ENCODE measurements around the gene MAD1L1. TPM values are rescaled to one million over a fixed set of nuclear protein-coding genes. Genes with fewer than 3 reads are reported as not detected.

Gene MAD1L1
- total and polyA plus RNA-seq, 8 donors: 12.8 to 469 (median 27.3) TPM

DNA sequence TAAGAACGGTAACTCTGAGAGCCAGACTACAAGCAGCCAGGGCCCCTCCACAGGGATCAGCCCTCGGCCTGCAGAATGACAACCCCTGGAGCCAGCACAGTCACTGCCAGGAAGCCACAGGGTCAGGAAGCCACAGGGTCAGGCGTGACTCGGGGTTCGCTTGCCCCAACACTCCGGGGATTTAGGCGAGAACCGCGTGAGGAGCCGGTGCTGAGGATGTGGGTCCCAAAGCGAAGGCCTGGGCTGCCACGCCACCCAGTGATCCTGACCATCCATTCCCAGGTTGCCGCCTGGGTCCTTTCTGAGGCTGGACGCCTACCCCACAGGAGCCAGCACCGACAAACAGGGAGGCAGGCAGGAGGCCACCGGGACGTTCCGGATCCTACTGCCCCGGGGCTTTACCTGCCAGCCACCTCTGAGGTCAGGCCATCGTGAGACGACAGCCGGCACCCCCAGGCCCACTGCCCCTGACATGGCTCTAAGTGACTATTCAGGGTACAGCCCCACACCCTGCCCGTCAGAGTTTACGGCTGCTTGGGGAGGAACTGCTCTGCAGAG lies 334.0 kb downstream of the MAD1L1 start:
- H3K36me3 ChIP-seq: peaks cover 0 to 47% (median 34%) of the 10 kb centered on the region in 4 donors
- no peak for DNase-seq
- 83 to 90% (median 88%) methylated on average over 12 to 24 of the region's 24 CpGs for WGBS, 5 donors
- H3K4me1 ChIP-seq: peaks cover 0 to 7% (median 0%) of the 10 kb centered on the region in 4 donors
- no peaks in the 10 kb centered on the region for H3K9me3 ChIP-seq
- intact Hi-C loops (cut with DNase I; ENCODE audit: low total_unique reads): no loop called here
- TF ChIP-seq, protein P1, sequence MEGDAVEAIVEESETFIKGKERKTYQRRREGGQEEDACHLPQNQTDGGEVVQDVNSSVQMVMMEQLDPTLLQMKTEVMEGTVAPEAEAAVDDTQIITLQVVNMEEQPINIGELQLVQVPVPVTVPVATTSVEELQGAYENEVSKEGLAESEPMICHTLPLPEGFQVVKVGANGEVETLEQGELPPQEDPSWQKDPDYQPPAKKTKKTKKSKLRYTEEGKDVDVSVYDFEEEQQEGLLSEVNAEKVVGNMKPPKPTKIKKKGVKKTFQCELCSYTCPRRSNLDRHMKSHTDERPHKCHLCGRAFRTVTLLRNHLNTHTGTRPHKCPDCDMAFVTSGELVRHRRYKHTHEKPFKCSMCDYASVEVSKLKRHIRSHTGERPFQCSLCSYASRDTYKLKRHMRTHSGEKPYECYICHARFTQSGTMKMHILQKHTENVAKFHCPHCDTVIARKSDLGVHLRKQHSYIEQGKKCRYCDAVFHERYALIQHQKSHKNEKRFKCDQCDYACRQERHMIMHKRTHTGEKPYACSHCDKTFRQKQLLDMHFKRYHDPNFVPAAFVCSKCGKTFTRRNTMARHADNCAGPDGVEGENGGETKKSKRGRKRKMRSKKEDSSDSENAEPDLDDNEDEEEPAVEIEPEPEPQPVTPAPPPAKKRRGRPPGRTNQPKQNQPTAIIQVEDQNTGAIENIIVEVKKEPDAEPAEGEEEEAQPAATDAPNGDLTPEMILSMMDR (IDR thresholded peaks at IDR 0.05): no peak
- no peak for TF ChIP-seq POLR2AphosphoS5 (IDR thresholded peaks at IDR 0.05)
- no peak for TF ChIP-seq POLR2A (IDR thresholded peaks at IDR 0.05)
- no peak for TF ChIP-seq EP300 (IDR thresholded peaks at IDR 0.05)
- H3K27me3 ChIP-seq: no peaks in the 10 kb centered on the region
- H3K4me3 ChIP-seq: no peak overlapping the region
- H3K27ac ChIP-seq: no peak overlapping the region

- no peaks in the 10 kb centered on the region for H3K9me3 ChIP-seq
- no peaks in the 10 kb centered on the region for H3K27me3 ChIP-seq
- WGBS, 5 donors: 91 to 95% (median 92%) methylated on average over 35 to 40 of the region's 40 CpGs
- H3K36me3 ChIP-seq: peaks cover 0 to 49% (median 34%) of the 10 kb centered on the region in 4 donors
- no peak for TF ChIP-seq POLR2A (IDR thresholded peaks at IDR 0.05)
- no peak for TF ChIP-seq EP300 (IDR thresholded peaks at IDR 0.05)
- TF ChIP-seq POLR2AphosphoS5 (IDR thresholded peaks at IDR 0.05): no peak
- TF ChIP-seq, protein P1 (IDR thresholded peaks at IDR 0.05): no peak
- H3K4me1 ChIP-seq: peaks cover 0 to 7% (median 0%) of the 10 kb centered on the region in 4 donors
- H3K4me3 ChIP-seq: no peak overlapping the region
- intact Hi-C loops (cut with DNase I; ENCODE audit: low total_unique reads): no loop called here
- H3K27ac ChIP-seq: no peak overlapping the region
- no peak for DNase-seq
These were observed 334.7 kb downstream of the MAD1L1 start for GRCh38 chr7:1897861-1898627.

DNA sequence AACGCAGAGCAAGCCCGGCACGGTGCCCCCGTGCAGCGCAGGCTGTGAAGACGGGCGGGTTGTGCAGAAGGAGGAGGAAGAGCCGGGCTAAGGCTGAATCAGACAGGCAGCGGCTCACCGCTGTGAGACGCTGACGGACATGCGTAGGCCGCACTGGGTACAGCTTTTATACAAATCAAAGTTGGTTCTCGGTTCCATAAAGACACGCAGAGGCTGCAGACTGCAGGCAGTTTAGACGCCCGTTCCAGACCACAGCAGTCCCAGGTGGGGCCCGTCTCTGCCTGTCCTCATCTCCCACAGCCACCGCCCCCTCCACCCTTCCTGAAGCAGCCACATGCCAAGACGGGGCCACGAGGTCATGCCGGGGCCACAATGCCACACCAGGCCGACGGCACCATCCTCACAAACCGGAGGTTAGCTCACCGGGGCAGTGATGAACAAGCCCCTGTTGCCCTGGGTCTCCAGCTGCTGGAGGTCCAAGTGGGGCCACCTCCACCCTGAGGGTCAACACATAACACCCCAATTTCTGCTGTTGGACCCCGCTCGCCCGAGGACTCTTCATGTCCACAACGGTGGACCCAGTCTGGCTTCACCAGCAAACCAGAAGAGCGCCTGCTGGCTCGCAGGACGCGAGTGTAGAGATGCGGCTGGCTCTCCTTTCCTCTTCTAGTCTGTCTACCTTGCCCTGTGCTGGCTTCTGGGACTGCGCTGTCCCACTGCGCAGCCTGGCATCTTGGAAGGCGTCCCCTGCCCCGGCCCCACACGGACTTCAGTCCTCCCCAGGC lies 335.5 kb downstream of the MAD1L1 start:
- Histone ChIP-seq H3K27ac (no peak overlapping the region), H3K36me3 (peaks cover 0 to 56% (median 36%) of the 10 kb centered on the region in 4 donors), H3K27me3 (no peaks in the 10 kb centered on the region), H3K9me3 (no peaks in the 10 kb centered on the region), H3K4me1 (peaks cover 0 to 7% (median 0%) of the 10 kb centered on the region in 4 donors), H3K4me3 (no peak overlapping the region)
- intact Hi-C loops (cut with DNase I; ENCODE audit: low total_unique reads): no loop called here
- no peak for DNase-seq
- TF ChIP-seq POLR2A (IDR thresholded peaks at IDR 0.05) (no peak), POLR2AphosphoS5 (IDR thresholded peaks at IDR 0.05) (no peak), EP300 (IDR thresholded peaks at IDR 0.05) (no peak)
- TF ChIP-seq, protein P1 (IDR thresholded peaks at IDR 0.05): no peak
- 89 to 92% (median 91%) methylated on average over 22 to 41 of the region's 41 CpGs for WGBS, 5 donors
